Effector memory CD4-positive, alpha-beta T cell (primary cell): ENCODE results near the gene TPSG1.
"Not testable (repeated sequence)": the region's sequence is repeated elsewhere in the genome, so short reads cannot be mapped to it uniquely, and the experiment has no call there.

ENCODE experiments used
- DNase-seq, 3 donors: peaks; one replicate each; pipeline ENCODE4 v3.0.0-alpha.2; 2020
- H3K27ac ChIP-seq: 2 replicates; pipeline ENCODE4 v1.7.0; 2013; ENCODE audit warnings: mild to moderate bottlenecking, low read length, moderate library complexity; ENCODE audit not compliant: insufficient read depth, poor library complexity, severe bottlenecking
- H3K27me3 ChIP-seq: replicated peaks from 2 replicates; pipeline ENCODE4 v1.7.0; 2013; ENCODE audit warnings: mild to moderate bottlenecking, low read length; ENCODE audit not compliant: insufficient read depth, control insufficient read depth, poor library complexity, severe bottlenecking
- H3K36me3 ChIP-seq: 2 replicates; pipeline ENCODE4 v1.7.0; 2013; ENCODE audit warnings: mild to moderate bottlenecking, low read length, moderate library complexity; ENCODE audit not compliant: control insufficient read depth, insufficient read depth
- H3K4me1 ChIP-seq: 2 replicates; pipeline ENCODE4 v1.7.0; 2013; ENCODE audit warnings: low read length, mild to moderate bottlenecking; ENCODE audit not compliant: control insufficient read depth, insufficient read depth, poor library complexity, severe bottlenecking
- H3K4me3 ChIP-seq: 2 replicates; pipeline ENCODE4 v1.7.0; 2013; ENCODE audit warnings: low read length, low read depth, mild to moderate bottlenecking; ENCODE audit not compliant: insufficient read depth, poor library complexity, severe bottlenecking
- H3K9me3 ChIP-seq: 2 replicates; pipeline ENCODE4 v1.7.0; 2013; ENCODE audit warnings: mild to moderate bottlenecking, low read length, moderate library complexity; ENCODE audit not compliant: control insufficient read depth

TPSG1 gene

GRCh38 chr16:1185460-1186207 is 39.4 kb downstream of the TPSG1 start:
- not testable (repeated sequence) for H3K9me3 ChIP-seq, H3K36me3 ChIP-seq, H3K27me3 ChIP-seq, DNase-seq, H3K4me1 ChIP-seq, H3K27ac ChIP-seq, H3K4me3 ChIP-seq

GRCh38 chr16:1184980-1185379 is 40.1 kb downstream of the TPSG1 start:
- no peaks in the 10 kb centered on the region for H3K4me1 ChIP-seq
- H3K36me3 ChIP-seq: no peaks in the 10 kb centered on the region
- H3K9me3 ChIP-seq: no peaks in the 10 kb centered on the region
- no peak for DNase-seq
- no peak overlapping the region for H3K4me3 ChIP-seq
- H3K27ac ChIP-seq: no peak overlapping the region
- H3K27me3 ChIP-seq: no peaks in the 10 kb centered on the region

- Histone ChIP-seq H3K9me3 (no peaks in the 10 kb centered on the region), H3K36me3 (no peaks in the 10 kb centered on the region), H3K27ac (no peak overlapping the region), H3K4me3 (no peak overlapping the region), H3K4me1 (no peaks in the 10 kb centered on the region), H3K27me3 (no peaks in the 10 kb centered on the region)
- DNase-seq: no peak
Observed at GRCh38 chr16:1184156-1184868, 40.8 kb downstream of the TPSG1 start.

- no peak overlapping the region for H3K4me3 ChIP-seq
- no peaks in the 10 kb centered on the region for H3K9me3 ChIP-seq
- no peaks in the 10 kb centered on the region for H3K27me3 ChIP-seq
- H3K27ac ChIP-seq: no peak overlapping the region
- no peaks in the 10 kb centered on the region for H3K36me3 ChIP-seq
- no peak for DNase-seq
- H3K4me1 ChIP-seq: no peaks in the 10 kb centered on the region
Observed at GRCh38 chr16:1182950-1183907, 41.8 kb downstream of the TPSG1 start.

GRCh38 chr16:1182316-1182671 is 42.8 kb downstream of the TPSG1 start:
- Histone ChIP-seq H3K4me3 (no peak overlapping the region), H3K9me3 (no peaks in the 10 kb centered on the region), H3K27me3 (no peaks in the 10 kb centered on the region), H3K36me3 (no peaks in the 10 kb centered on the region), H3K4me1 (no peaks in the 10 kb centered on the region), H3K27ac (no peak overlapping the region)
- DNase-seq: no peak

GRCh38 chr16:1181404-1182315 is 43.4 kb downstream of the TPSG1 start:
- no peak overlapping the region for H3K4me3 ChIP-seq

GRCh38 chr16:1180549-1181403 is 44.3 kb downstream of the TPSG1 start:
- no peaks in the 10 kb centered on the region for H3K36me3 ChIP-seq
- H3K9me3 ChIP-seq: no peaks in the 10 kb centered on the region
- H3K4me3 ChIP-seq: no peak overlapping the region
- no peak overlapping the region for H3K27ac ChIP-seq
- no peaks in the 10 kb centered on the region for H3K27me3 ChIP-seq
- DNase-seq: no peak
- no peaks in the 10 kb centered on the region for H3K4me1 ChIP-seq

More at GRCh38 chr16:1181404-1182315, 43.4 kb downstream of the TPSG1 start:
- Histone ChIP-seq H3K27ac (no peak overlapping the region), H3K9me3 (no peaks in the 10 kb centered on the region), H3K36me3 (no peaks in the 10 kb centered on the region), H3K27me3 (no peaks in the 10 kb centered on the region), H3K4me1 (no peaks in the 10 kb centered on the region)
- DNase-seq: no peak

GRCh38 chr16:1178295-1178910 is 46.7 kb downstream of the TPSG1 start:
- Histone ChIP-seq H3K27me3 (no peaks in the 10 kb centered on the region), H3K4me3 (no peak overlapping the region), H3K4me1 (no peaks in the 10 kb centered on the region), H3K9me3 (no peaks in the 10 kb centered on the region), H3K27ac (no peak overlapping the region), H3K36me3 (no peaks in the 10 kb centered on the region)
- no peak for DNase-seq
